SU-DHL-6 (cell line): Measurements from ENCODE around the gene CD47.

Source experiments
- CTCF ChIP-seq: fragments of 200-600 bp; sonication (generic); IDR thresholded peaks from one replicate; pipeline ENCODE4 v1.5.1; 2017; ENCODE audit warnings: antibody characterized with exemption, mild to moderate bottlenecking, low read length, moderate library complexity; ENCODE audit not compliant: insufficient read depth, poor library complexity, severe bottlenecking
- EZH2phosphoT487 ChIP-seq: fragments of 200-600 bp; sonication (generic), shearing (Covaris generic); conservative IDR thresholded peaks from 2 replicates; pipeline ENCODE4 v1.6.1; 2018; ENCODE audit warnings: mild to moderate bottlenecking, antibody characterized with exemption, low read length, moderate library complexity, mixed read lengths

GRCh38 chr3:108029466-108029865 lies 61.4 kb downstream of the CD47 start:
- TF ChIP-seq CTCF (no peak), EZH2phosphoT487 (no peak)
